Endothelial cell of umbilical vein (primary cell): ENCODE measurements around the gene FRMPD3. TPM values are rescaled to one million over a fixed set of nuclear protein-coding genes. Genes with fewer than 3 reads are reported as not detected.

Experiments
- BruUV-seq: library from RNA; stranded (reverse); fragments of 400-500 nt; replicated peaks from 2 replicates; lab custom pipeline; 2021; lab: Mats Ljungman, UMichigan
- CTCF ChIA-PET: fragments of 300-600, 350-600 bp; sonication (Branson Sonifier 250); formaldehyde crosslinking; loops from one replicate; lab custom pipeline; 2021; ENCODE audit warnings: antibody characterized with exemption, inconsistent platforms; lab: Charles Lee
- POLR2A ChIA-PET: fragments of 300-600, 350-600 bp; sonication (Branson Sonifier 250); formaldehyde crosslinking; loops from one replicate; lab custom pipeline; 2021; ENCODE audit warnings: antibody characterized with exemption, inconsistent platforms; lab: Charles Lee
- DNase-seq: peaks from one replicate; pipeline ENCODE4 v3.0.0-alpha.2; 2011; ENCODE audit warnings: low read depth, low spot score
- FAIRE-seq: peaks from 2 replicates; lab custom pipeline; 2011; peaks lifted over from hg19 to GRCh38; lab: Jason Lieb, UNC
- H2AFZ ChIP-seq: 2 replicates; pipeline ENCODE4 v1.6.0; 2012; ENCODE audit warnings: low read depth, low read length, control low read depth, inconsistent platforms
- H3K27ac ChIP-seq: 2 replicates; pipeline ENCODE4 v1.5.1; 2011; ENCODE audit warnings: low read depth, mild to moderate bottlenecking, control low read depth, low read length, moderate library complexity; ENCODE audit not compliant: insufficient read depth
- H3K27me3 ChIP-seq, 2 experiments: 2 replicates each; pipeline versions ENCODE4 v1.6.0 to v1.6.1; 2011; ENCODE audit warnings: low read length in 2 of 2, mixed read lengths in 1 of 2; ENCODE audit not compliant: control insufficient read depth in 2 of 2, insufficient read depth in 2 of 2
- H3K36me3 ChIP-seq, 2 experiments: 2 replicates in 1 of 2; 3 replicates in 1 of 2; pipeline ENCODE4 v1.5.1; 2011; ENCODE audit warnings: low read length in 2 of 2, mild to moderate bottlenecking in 1 of 2, moderate library complexity in 1 of 2; ENCODE audit not compliant: control insufficient read depth in 2 of 2, insufficient read depth in 2 of 2; ENCODE audit errors: extremely low read depth in 1 of 2
- H3K4me1 ChIP-seq: 3 replicates; pipeline ENCODE4 v1.5.1; 2011; ENCODE audit warnings: mild to moderate bottlenecking, low read length; ENCODE audit not compliant: control insufficient read depth, insufficient read depth; ENCODE audit errors: extremely low read depth
- H3K4me2 ChIP-seq: 2 replicates; pipeline ENCODE4 v1.6.1; 2011; ENCODE audit warnings: low read length, control low read depth, mixed read lengths; ENCODE audit not compliant: insufficient read depth
- H3K4me3 ChIP-seq, 3 experiments: fragments of 200-600 bp in 1 of 3; sonication (generic), shearing (Covaris generic) in 1 of 3; replicated peaks in 1 of 3; 2 replicates each; pipeline ENCODE4 v1.5.1; 2011 to 2016; ENCODE audit warnings: control low read depth in 3 of 3, low read length in 3 of 3, mild to moderate bottlenecking in 2 of 3, inconsistent platforms in 1 of 3, low read depth in 1 of 3, moderate library complexity in 1 of 3; ENCODE audit not compliant: insufficient read depth in 1 of 3
- H3K79me2 ChIP-seq: 2 replicates; pipeline ENCODE4 v1.6.0; 2012; ENCODE audit warnings: low read length, inconsistent platforms; ENCODE audit not compliant: control insufficient read depth, insufficient read depth
- H3K9ac ChIP-seq: replicated peaks from 2 replicates; pipeline ENCODE3; 2011; ENCODE audit warnings: low read length, control low read depth; ENCODE audit not compliant: insufficient read depth; ENCODE audit errors: extremely low read depth
- H3K9me1 ChIP-seq: replicated peaks from 3 replicates; pipeline ENCODE4 v1.6.0; 2011; ENCODE audit warnings: mild to moderate bottlenecking, low read length; ENCODE audit not compliant: control insufficient read depth, insufficient read depth; ENCODE audit errors: extremely low read depth
- H3K9me3 ChIP-seq: replicated peaks from 2 replicates; pipeline ENCODE4 v1.5.1; 2012; ENCODE audit warnings: low read length, inconsistent platforms; ENCODE audit not compliant: control insufficient read depth, insufficient read depth
- H4K20me1 ChIP-seq: replicated peaks from 2 replicates; pipeline ENCODE3; 2011; ENCODE audit warnings: mild to moderate bottlenecking, low read length; ENCODE audit not compliant: control insufficient read depth, insufficient read depth; ENCODE audit errors: extremely low read depth
- EZH2 ChIP-seq: IDR thresholded peaks from 2 replicates; pipeline ENCODE4 v1.6.1; 2012; ENCODE audit warnings: borderline replicate concordance, low read depth, mild to moderate bottlenecking, moderate library complexity, low read length, inconsistent platforms; ENCODE audit not compliant: severe bottlenecking
- FOS ChIP-seq: IDR thresholded peaks from 2 replicates; pipeline ENCODE4 v1.6.1; 2011; ENCODE audit warnings: mild to moderate bottlenecking, low read length, moderate library complexity, borderline replicate concordance; ENCODE audit not compliant: insufficient read depth
- GATA2 ChIP-seq: IDR thresholded peaks from 2 replicates; pipeline ENCODE4 v1.7.0; 2011; ENCODE audit warnings: low read depth, mild to moderate bottlenecking, moderate library complexity, mixed read lengths, low read length; ENCODE audit not compliant: insufficient read length, insufficient read depth
- JUN ChIP-seq: IDR thresholded peaks from 2 replicates; pipeline ENCODE4 v1.6.1; 2011; ENCODE audit warnings: borderline replicate concordance, low read depth; ENCODE audit not compliant: insufficient read length, insufficient read depth
- MYC ChIP-seq: IDR thresholded peaks from one replicate; pipeline ENCODE4 v1.6.1; 2011; ENCODE audit warnings: mild to moderate bottlenecking, low read depth, low read length
- POLR2A ChIP-seq: IDR thresholded peaks from 2 replicates; pipeline ENCODE4 v1.6.1; 2012; ENCODE audit warnings: low read depth, mild to moderate bottlenecking, control low read depth, low read length
- POLR2AphosphoS5 ChIP-seq: IDR thresholded peaks from 2 replicates; pipeline ENCODE4 v1.6.1; 2012; ENCODE audit warnings: low read depth, mild to moderate bottlenecking, control low read depth, low read length, moderate library complexity; ENCODE audit not compliant: insufficient read depth
- dilution Hi-C: fragments of 300-500 bp; cut with MboI; formaldehyde crosslinking; loops from one replicate; pipeline ENCODE4 v1.15.0; 2019; ENCODE audit warnings: low sequenced_read_pairs; ENCODE audit not compliant: extremely low pct_ligation_motif_present
- intact Hi-C: fragments of 100-400 bp; cut with micrococcal nuclease; formaldehyde crosslinking; loops from one replicate; pipeline ENCODE4 v1.10.0; 2022
- polyA plus RNA-seq, 4 experiments: library from polyadenylated mRNA; depleted of rRNA in 3 of 4; stranded (reverse) in 3 of 4; unstranded in 1 of 4; fragments of >200 nt; gene quantifications; 2 replicates each; pipeline versions ENCODE4 v1.2.1 to v1.2.3, GENCODE V29; 2011 to 2012; ENCODE audit warnings: missing spikeins in 1 of 4
- total RNA-seq: library from RNA; stranded (reverse); gene quantifications from 2 replicates; pipeline ENCODE4 v1.2.3, GENCODE V29; 2021
- TF ChIP-seq, protein P1 (sequence below): IDR thresholded peaks from 2 replicates; pipeline ENCODE4 v1.6.1; 2011; ENCODE audit not compliant: insufficient read depth, insufficient read length
- TF ChIP-seq, protein P2 (sequence below), 2 donors: IDR thresholded peaks; 1 replicate in 1 of 2; 2 replicates in 1 of 2; pipeline ENCODE4 v1.5.1; 2011; ENCODE audit warnings: low read length in 2 of 2, mild to moderate bottlenecking in 2 of 2, moderate library complexity in 2 of 2, control low read depth in 1 of 2, inconsistent platforms in 1 of 2, low read depth in 1 of 2; ENCODE audit not compliant: insufficient read depth in 1 of 2; ENCODE audit errors: extremely low read depth in 1 of 2

The FRMPD3 gene
- total and polyA plus RNA-seq, 2 donors (not counting 3 experiments of a cell fraction or from before 2014, with no cell fraction given) = not detected

- H3K4me3 ChIP-seq = no peak overlapping the region
- no peaks in the 10 kb centered on the region for H3K27me3 ChIP-seq
- ChIA-PET POLR2A (no interaction called here), CTCF (no interaction called here)
- dilution Hi-C loops (no loop called here), intact Hi-C loops (no loop called here)
- no peak for DNase-seq
- no peak overlapping the region for H2AFZ ChIP-seq
- H3K27ac ChIP-seq = no peak overlapping the region
- no peak overlapping the region for H3K4me2 ChIP-seq
- TF ChIP-seq EZH2 (no peak), JUN (no peak), FOS (no peak), MYC (no peak), GATA2 (no peak), POLR2AphosphoS5 (no peak), POLR2A (no peak)
- TF ChIP-seq, protein P1, sequence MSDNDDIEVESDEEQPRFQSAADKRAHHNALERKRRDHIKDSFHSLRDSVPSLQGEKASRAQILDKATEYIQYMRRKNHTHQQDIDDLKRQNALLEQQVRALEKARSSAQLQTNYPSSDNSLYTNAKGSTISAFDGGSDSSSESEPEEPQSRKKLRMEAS = no peak
- TF ChIP-seq, protein P2, sequence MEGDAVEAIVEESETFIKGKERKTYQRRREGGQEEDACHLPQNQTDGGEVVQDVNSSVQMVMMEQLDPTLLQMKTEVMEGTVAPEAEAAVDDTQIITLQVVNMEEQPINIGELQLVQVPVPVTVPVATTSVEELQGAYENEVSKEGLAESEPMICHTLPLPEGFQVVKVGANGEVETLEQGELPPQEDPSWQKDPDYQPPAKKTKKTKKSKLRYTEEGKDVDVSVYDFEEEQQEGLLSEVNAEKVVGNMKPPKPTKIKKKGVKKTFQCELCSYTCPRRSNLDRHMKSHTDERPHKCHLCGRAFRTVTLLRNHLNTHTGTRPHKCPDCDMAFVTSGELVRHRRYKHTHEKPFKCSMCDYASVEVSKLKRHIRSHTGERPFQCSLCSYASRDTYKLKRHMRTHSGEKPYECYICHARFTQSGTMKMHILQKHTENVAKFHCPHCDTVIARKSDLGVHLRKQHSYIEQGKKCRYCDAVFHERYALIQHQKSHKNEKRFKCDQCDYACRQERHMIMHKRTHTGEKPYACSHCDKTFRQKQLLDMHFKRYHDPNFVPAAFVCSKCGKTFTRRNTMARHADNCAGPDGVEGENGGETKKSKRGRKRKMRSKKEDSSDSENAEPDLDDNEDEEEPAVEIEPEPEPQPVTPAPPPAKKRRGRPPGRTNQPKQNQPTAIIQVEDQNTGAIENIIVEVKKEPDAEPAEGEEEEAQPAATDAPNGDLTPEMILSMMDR (IDR thresholded peaks at IDR 0.05; ENCODE audit: extremely low read depth in 1 of 2, insufficient read depth in 1 of 2, low read depth in 1 of 2, low read length in 2 of 2) = no peak
- no peaks in the 10 kb centered on the region for H3K9me3 ChIP-seq
- H3K79me2 ChIP-seq = no peaks in the 10 kb centered on the region
- FAIRE-seq = no peak
- no peaks in the 10 kb centered on the region for H4K20me1 ChIP-seq
- BruUV-seq = no TSS peak
- no peaks in the 10 kb centered on the region for H3K4me1 ChIP-seq
- H3K9me1 ChIP-seq = no peaks in the 10 kb centered on the region
- H3K36me3 ChIP-seq = no peaks in the 10 kb centered on the region
- no peak overlapping the region for H3K9ac ChIP-seq
These were observed 20.7 kb downstream of the FRMPD3 start for GRCh38 chrX:107470198-107470597.
